Measurements from ENCODE around the gene TMEM63B. TPM values are rescaled to one million over a fixed set of nuclear protein-coding genes. Genes with fewer than 3 reads are reported as not detected.

Gene TMEM63B
- total and polyA plus RNA-seq, 8 donors = 5.5 to 90.6 (median 21.5) TPM

- DNase-seq = no peak
- peaks cover 0 to 33% (median 25%) of the 10 kb centered on the region in 4 donors for H3K36me3 ChIP-seq
- H3K4me3 ChIP-seq = no peak overlapping the region
- intact Hi-C loops (cut with DNase I; ENCODE audit: low total_unique reads) = no loop called here
- no peaks in the 10 kb centered on the region for H3K27me3 ChIP-seq
- WGBS, 5 donors = 82 to 95% (median 87%) methylated on average over 4 of the region's 4 CpGs
- TF ChIP-seq EP300 (IDR thresholded peaks at IDR 0.05) = no peak
- no peak for TF ChIP-seq CTCF (IDR thresholded peaks at IDR 0.05)
- TF ChIP-seq POLR2AphosphoS5 (IDR thresholded peaks at IDR 0.05) = no peak
- no peak for TF ChIP-seq POLR2A (IDR thresholded peaks at IDR 0.05)
- H3K9me3 ChIP-seq = no peaks in the 10 kb centered on the region
- no peak overlapping the region for H3K27ac ChIP-seq
- peaks cover 4 to 22% (median 13%) of the 10 kb centered on the region in 4 donors for H3K4me1 ChIP-seq
Measured at GRCh38 chr6:44101832-44102231, 25.5 kb upstream of the TMEM63B start.

- no peaks in the 10 kb centered on the region for H3K9me3 ChIP-seq
- peaks cover 4 to 22% (median 12%) of the 10 kb centered on the region in 4 donors for H3K4me1 ChIP-seq
- H3K4me3 ChIP-seq = no peak overlapping the region
- WGBS, 5 donors = 82 to 100% (median 94%) methylated on average over 2 of the region's 2 CpGs
- H3K27me3 ChIP-seq = no peaks in the 10 kb centered on the region
- DNase-seq = no peak
- peaks cover 0 to 38% (median 30%) of the 10 kb centered on the region in 4 donors for H3K36me3 ChIP-seq
- intact Hi-C loops (cut with DNase I; ENCODE audit: low total_unique reads) = no loop called here
- TF ChIP-seq POLR2A (IDR thresholded peaks at IDR 0.05) = no peak
- TF ChIP-seq CTCF (IDR thresholded peaks at IDR 0.05) = no peak
- no peak for TF ChIP-seq EP300 (IDR thresholded peaks at IDR 0.05)
- TF ChIP-seq POLR2AphosphoS5 (IDR thresholded peaks at IDR 0.05) = no peak
- H3K27ac ChIP-seq = no peak overlapping the region
Measured at GRCh38 chr6:44102527-44102926, 24.8 kb upstream of the TMEM63B start.

GRCh38 chr6:44104481-44105021, 22.8 kb upstream of the TMEM63B start:
- intact Hi-C loops (cut with DNase I; ENCODE audit: low total_unique reads) = loop anchor here (5.0 kb wide), 1 partner anchor 38 kb away; no protein-coding TSS in a partner anchor
- H3K9me3 ChIP-seq = no peaks in the 10 kb centered on the region
- peak overlapping the region in 3 of 5 donors; percentile 26 to 65 (median 30) for H3K27ac ChIP-seq
- no peak for TF ChIP-seq CTCF (IDR thresholded peaks at IDR 0.05)
- TF ChIP-seq POLR2AphosphoS5 (IDR thresholded peaks at IDR 0.05) = peak in 2 of 3 donors; percentile 11 to 34
- H3K4me3 ChIP-seq = no peak overlapping the region
- peak in 1 of 2 donors; percentile 69 for DNase-seq
- H3K27me3 ChIP-seq = no peaks in the 10 kb centered on the region
- peaks cover 0 to 55% (median 47%) of the 10 kb centered on the region in 4 donors for H3K36me3 ChIP-seq
- WGBS, 5 donors = 78 to 81% (median 80%) methylated on average over 3 of the region's 3 CpGs
- peaks cover 4 to 22% (median 12%) of the 10 kb centered on the region in 4 donors for H3K4me1 ChIP-seq

GRCh38 chr6:44105146-44105545, 22.2 kb upstream of the TMEM63B start:
- H3K4me1 ChIP-seq = peaks cover 4 to 22% (median 11%) of the 10 kb centered on the region in 4 donors
- no peak for TF ChIP-seq CTCF (IDR thresholded peaks at IDR 0.05)
- no peak for TF ChIP-seq POLR2A (IDR thresholded peaks at IDR 0.05)
- no peak for TF ChIP-seq POLR2AphosphoS5 (IDR thresholded peaks at IDR 0.05)
- no peak for TF ChIP-seq EP300 (IDR thresholded peaks at IDR 0.05)
- intact Hi-C loops (cut with DNase I; ENCODE audit: low total_unique reads) = loop anchor here (5.0 kb wide), 1 partner anchor 37 kb away; no protein-coding TSS in a partner anchor
- no peak overlapping the region for H3K4me3 ChIP-seq
- peak overlapping the region in 4 of 5 donors; percentile 26 to 65 (median 34) for H3K27ac ChIP-seq
- H3K9me3 ChIP-seq = no peaks in the 10 kb centered on the region
- H3K36me3 ChIP-seq = peaks cover 0 to 55% (median 50%) of the 10 kb centered on the region in 4 donors
- DNase-seq = no peak
- no peaks in the 10 kb centered on the region for H3K27me3 ChIP-seq
- WGBS, 5 donors = 69 to 82% (median 74%) methylated on average over 7 of the region's 7 CpGs
